HEK293T (cell line): ENCODE measurements around the gene CCNYL1.
"Not testable (repeated sequence)": the region's sequence is repeated elsewhere in the genome, so short reads cannot be mapped to it uniquely, and the experiment has no call there.

ENCODE experiments used
- CTCF ChIA-PET: fragments of 350-600 bp; formaldehyde crosslinking; extraction: SDS; loops from one replicate; lab custom pipeline; 2021; ENCODE audit warnings: antibody characterized with exemption, inconsistent platforms; lab: Yijun Ruan, JAX
- POLR2A ChIA-PET: fragments of 350-600 bp; formaldehyde crosslinking; extraction: SDS; loops from one replicate; lab custom pipeline; 2020; ENCODE audit warnings: antibody characterized with exemption, inconsistent platforms; lab: Yijun Ruan, JAX
- DNase-seq: peaks from one replicate; pipeline ENCODE4 v3.0.0; 2012; ENCODE audit warnings: mixed read lengths; ENCODE audit errors: extremely low spot score
- ARNT ChIP-seq: fragments of 450-650 bp; IDR thresholded peaks from 2 replicates; pipeline ENCODE4 v1.6.1; 2017; ENCODE audit warnings: mild to moderate bottlenecking
- BHLHE40 ChIP-seq: fragments of 450-650 bp; IDR thresholded peaks from 2 replicates; pipeline ENCODE4 v1.6.1; 2016; ENCODE audit warnings: mild to moderate bottlenecking, moderate library complexity, borderline replicate concordance
- CTBP1 ChIP-seq: fragments of 450-650 bp; IDR thresholded peaks from 2 replicates; pipeline ENCODE4 v1.6.1; 2016; ENCODE audit warnings: borderline replicate concordance
- ELF4 ChIP-seq: fragments of 450-650 bp; IDR thresholded peaks from 2 replicates; pipeline ENCODE4 v1.6.1; 2017; ENCODE audit warnings: antibody characterized with exemption
- FOXA1 ChIP-seq: fragments of 450-650 bp; IDR thresholded peaks from 2 replicates; pipeline ENCODE4 v1.6.1; 2016; ENCODE audit warnings: mild to moderate bottlenecking
- FOXK2 ChIP-seq: fragments of 450-650 bp; IDR thresholded peaks from 2 replicates; pipeline ENCODE4 v1.6.1; 2016; ENCODE audit warnings: mild to moderate bottlenecking
- FOXM1 ChIP-seq: fragments of 450-650 bp; IDR thresholded peaks from 2 replicates; pipeline ENCODE4 v1.6.1; 2017; ENCODE audit warnings: mild to moderate bottlenecking, borderline replicate concordance
- HDGF ChIP-seq: fragments of 450-650 bp; IDR thresholded peaks from 2 replicates; pipeline ENCODE4 v1.6.1; 2017; ENCODE audit warnings: antibody characterized with exemption, borderline replicate concordance
- L3MBTL2 ChIP-seq: fragments of 450-650 bp; conservative IDR thresholded peaks from 2 replicates; pipeline ENCODE4 v1.6.1; 2016; ENCODE audit warnings: mild to moderate bottlenecking
- LEF1 ChIP-seq: fragments of 450-650 bp; IDR thresholded peaks from 2 replicates; pipeline ENCODE4 v1.6.1; 2017; ENCODE audit warnings: mild to moderate bottlenecking, borderline replicate concordance
- NFRKB ChIP-seq: fragments of 450-650 bp; IDR thresholded peaks from 2 replicates; pipeline ENCODE4 v1.6.1; 2016; ENCODE audit warnings: mild to moderate bottlenecking, moderate library complexity
- SP1 ChIP-seq: fragments of 450-650 bp; IDR thresholded peaks from 2 replicates; pipeline ENCODE4 v1.6.1; 2017
- SUZ12 ChIP-seq: fragments of 450-650 bp; IDR thresholded peaks from 2 replicates; pipeline ENCODE4 v1.6.1; 2016; ENCODE audit warnings: mild to moderate bottlenecking
- TARDBP ChIP-seq: fragments of 450-650 bp; IDR thresholded peaks from 2 replicates; pipeline ENCODE4 v1.6.1; 2016
- ZNF384 ChIP-seq: fragments of 450-650 bp; IDR thresholded peaks from 2 replicates; pipeline ENCODE4 v1.6.1; 2016
- TF ChIP-seq, protein P1 (sequence below): fragments of 450-650 bp; IDR thresholded peaks from 2 replicates; pipeline ENCODE4 v1.6.1; 2016

Gene CCNYL1

DNA sequence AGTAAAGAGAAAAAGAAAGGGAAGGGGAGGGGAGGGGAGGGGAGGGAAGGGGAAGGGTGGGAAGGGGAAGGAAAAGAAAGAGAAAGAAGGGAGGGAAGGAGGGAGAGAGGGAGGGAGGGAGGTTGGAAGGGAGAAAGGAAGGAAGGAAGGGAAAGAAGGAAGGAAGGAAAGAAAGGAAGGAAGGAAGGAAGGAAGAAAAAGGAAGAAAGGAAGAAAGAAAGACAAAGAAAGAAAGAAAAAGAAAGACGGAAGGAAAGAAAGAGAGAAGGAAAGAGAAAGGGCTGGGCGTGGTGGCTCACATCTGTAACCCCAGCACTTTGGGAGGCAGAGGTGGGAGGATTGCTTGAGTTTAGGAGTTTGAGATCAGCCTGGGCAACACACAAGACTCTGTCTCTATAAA is 24.6 kb upstream of the CCNYL1 start:
- TF ChIP-seq SUZ12 (no peak), NFRKB (no peak), TARDBP (no peak), SP1 (no peak), LEF1 (no peak), CTBP1 (no peak), FOXK2 (no peak), ZNF384 (no peak), ELF4 (no peak), ARNT (no peak), FOXM1 (no peak), BHLHE40 (no peak), HDGF (no peak), L3MBTL2 (no peak), FOXA1 (no peak)
- TF ChIP-seq, protein P1, sequence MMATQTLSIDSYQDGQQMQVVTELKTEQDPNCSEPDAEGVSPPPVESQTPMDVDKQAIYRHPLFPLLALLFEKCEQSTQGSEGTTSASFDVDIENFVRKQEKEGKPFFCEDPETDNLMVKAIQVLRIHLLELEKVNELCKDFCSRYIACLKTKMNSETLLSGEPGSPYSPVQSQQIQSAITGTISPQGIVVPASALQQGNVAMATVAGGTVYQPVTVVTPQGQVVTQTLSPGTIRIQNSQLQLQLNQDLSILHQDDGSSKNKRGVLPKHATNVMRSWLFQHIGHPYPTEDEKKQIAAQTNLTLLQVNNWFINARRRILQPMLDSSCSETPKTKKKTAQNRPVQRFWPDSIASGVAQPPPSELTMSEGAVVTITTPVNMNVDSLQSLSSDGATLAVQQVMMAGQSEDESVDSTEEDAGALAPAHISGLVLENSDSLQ: no peak
- DNase-seq: no peak
- ChIA-PET POLR2A (interaction anchor here (1.4 kb wide), 2 partner anchors 24 to 62 kb away, joined by 3 to 4 read pairs; partner anchors contain the start of genes CCNYL1 and METTL21A), CTCF (no interaction called here)

DNA sequence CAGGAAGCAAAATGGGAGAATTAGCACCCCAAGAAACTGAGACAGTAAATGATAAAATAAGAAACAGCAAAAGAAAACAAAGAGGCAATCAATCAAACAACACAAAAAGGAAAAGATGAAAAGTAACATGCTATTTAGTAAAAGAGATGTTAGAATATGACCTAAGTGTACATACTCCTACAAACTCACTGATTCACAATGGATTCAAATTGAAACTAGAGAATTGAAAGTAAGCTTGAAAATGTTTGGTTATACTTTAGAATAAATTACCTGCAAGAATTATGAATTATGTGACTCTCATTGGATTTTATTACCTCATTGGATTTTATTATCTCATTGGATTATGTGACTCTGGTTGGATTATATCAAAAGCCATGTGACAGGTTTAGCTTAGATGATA is 22.8 kb upstream of the CCNYL1 start:
- POLR2A ChIA-PET: no interaction called here
- TF ChIP-seq, protein P1: peak; percentile 13; the same call in 1 of the 2 replicates
- no peak for TF ChIP-seq BHLHE40
- CTCF ChIA-PET: no interaction called here
- no peak for DNase-seq

DNA sequence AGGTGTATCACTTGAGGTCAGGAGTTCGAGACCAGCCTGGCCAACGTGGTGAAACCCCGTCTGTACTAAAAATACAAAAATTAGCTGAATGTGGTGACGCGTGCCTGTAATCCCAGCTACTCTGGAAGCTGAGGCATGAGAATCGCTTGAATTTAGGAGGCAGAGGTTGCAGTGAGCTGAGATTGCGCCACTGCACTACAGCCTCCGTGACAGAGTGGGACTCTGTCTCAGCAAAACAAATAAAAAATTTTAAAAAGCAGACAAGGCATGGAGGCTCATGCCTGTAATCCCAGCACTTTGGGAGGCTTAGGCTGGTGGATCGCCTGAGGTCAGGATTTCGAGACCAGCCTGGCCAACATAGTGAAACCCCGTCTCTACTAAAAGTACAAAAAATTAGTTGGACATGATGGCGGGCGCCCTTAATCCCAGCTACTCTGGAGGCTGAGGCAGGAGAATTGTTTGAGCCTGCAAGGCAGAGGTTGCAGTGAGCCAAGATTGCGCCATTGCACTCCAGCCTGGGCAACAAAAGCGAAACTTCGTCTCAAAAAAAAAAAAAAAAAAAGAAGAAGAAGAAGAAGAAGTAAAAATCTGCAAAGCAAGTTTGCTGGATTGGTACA is 20.5 kb upstream of the CCNYL1 start:
- DNase-seq: not testable (repeated sequence)
- ChIA-PET CTCF (interaction anchor here (1.2 to 2.0 kb wide), 2 partner anchors 13 to 16 kb away, joined by 3 to 13 read pairs; no protein-coding TSS in a partner anchor), POLR2A (interaction anchor here (0.8 kb wide), 1 partner anchor 21 kb away, joined by 3 read pairs; the partner anchor contains the start of gene CCNYL1)

DNA sequence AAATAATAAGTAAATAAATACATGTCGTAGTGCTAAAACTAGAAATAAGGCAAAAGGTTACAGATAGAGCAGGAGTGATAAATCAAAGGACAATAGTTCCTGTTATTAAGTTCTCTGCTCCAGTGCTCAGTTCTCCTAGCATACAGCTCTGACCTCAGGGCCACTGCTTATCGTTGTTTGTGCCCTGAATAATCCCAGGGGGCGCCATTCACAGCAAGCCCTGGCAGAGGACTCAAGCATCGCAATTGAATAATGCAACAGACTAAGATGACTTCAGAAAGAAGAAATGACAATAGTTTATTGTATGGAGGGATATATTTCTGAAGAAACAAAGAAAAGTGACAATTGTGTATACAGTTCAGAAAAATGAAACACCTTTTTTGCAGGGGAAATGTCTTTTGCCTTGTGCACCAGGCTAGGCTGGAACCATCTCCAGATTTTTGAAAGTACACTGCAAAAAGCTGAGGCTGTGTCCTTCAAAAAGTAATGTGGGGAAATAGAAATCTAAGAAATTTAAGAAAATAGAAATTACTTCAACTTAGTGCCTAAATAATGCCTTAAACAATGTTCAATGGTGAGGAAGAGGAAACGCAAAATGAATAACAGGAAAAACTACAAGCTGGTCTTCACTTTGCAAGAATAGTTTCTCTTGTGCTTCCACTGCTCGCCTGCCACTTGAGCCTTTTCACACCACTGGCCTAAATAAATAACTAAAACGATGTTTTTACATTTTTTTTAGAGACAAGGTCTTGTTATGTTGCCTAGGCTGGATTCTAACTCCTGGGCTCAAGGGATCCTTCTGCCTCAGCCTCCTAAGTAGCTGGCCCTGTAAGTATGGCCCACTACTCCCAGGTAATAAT is 19.0 kb upstream of the CCNYL1 start:
- CTCF ChIA-PET: interaction anchor here (0.6 to 2.0 kb wide), 14 partner anchors 9 to 632 kb away, joined by 3 to 13 read pairs (median 4); partner anchors contain the start of gene CCNYL1
- POLR2A ChIA-PET: interaction anchor here (1.8 kb wide), 1 partner anchor 67 kb away, joined by 8 read pairs; the partner anchor contains the start of gene METTL21A
- TF ChIP-seq FOXA1 (no peak), CTBP1 (no peak), ELF4 (no peak), HDGF (no peak), FOXK2 (no peak), LEF1 (no peak), SUZ12 (no peak), ARNT (no peak), NFRKB (no peak)
- peak; percentile 61 for DNase-seq

DNA sequence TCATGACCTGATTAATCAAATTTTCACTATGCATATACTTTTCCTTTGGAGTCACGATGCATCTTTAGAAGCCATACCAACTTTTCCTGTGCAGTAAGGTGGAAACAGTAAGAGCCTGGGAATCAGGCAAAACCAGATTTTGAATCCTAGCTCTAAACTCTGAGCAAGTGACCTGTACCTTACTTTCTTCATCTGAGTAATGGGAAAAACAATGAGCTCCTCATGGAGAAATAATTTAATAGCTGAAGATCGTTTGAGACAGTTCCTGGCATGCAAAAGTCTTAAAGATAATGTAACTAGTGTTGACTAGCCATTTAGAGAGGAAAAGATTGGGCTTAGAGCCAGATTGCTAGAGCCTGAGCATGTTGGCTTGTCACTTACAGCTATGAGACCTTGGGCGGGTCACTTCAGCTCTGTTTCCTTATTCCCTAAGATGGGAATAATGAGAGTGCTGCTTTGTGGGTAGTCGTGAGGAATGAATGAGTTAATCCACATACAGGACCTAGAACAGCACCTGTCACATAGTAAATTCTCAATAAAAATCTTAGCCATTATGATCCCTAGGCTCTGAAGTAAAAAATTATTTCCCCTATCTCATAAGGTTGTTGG is 17.7 kb upstream of the CCNYL1 start:
- POLR2A ChIA-PET: interaction anchor here (1.8 kb wide), 1 partner anchor 68 kb away, joined by 8 read pairs; the partner anchor contains the start of gene METTL21A
- TF ChIP-seq HDGF (no peak), SP1 (no peak), BHLHE40 (no peak), L3MBTL2 (no peak), ELF4 (no peak), CTBP1 (no peak), FOXK2 (no peak), ZNF384 (no peak), LEF1 (no peak), FOXA1 (no peak), FOXM1 (no peak), SUZ12 (no peak), NFRKB (no peak), TARDBP (no peak), ARNT (no peak)
- TF ChIP-seq, protein P1: no peak

DNA sequence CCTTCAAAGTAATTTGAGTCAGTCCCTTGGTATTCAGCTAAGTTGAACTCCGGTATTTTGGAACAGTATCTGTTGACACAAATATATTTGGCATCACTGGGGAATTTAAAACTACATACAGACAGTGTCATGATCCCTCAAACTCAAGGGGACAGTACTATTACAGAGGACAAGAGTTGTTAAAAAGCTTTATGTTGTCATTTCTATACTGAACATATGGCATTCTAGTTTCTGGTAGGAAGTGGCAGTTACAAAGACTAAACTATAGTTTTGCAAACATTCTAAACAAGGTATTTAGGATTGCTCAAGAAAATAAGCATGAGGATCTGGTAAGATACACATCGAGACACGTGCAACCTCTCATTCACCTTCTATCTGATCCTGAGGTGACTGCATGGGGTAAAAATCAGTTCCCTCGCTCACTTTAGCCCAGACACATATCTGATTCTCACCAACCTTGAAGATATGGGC is 16.6 kb upstream of the CCNYL1 start:
- ChIA-PET CTCF (no interaction called here), POLR2A (no interaction called here)
- no peak for TF ChIP-seq LEF1
- no peak for TF ChIP-seq TARDBP
- TF ChIP-seq, protein P1: no peak
- no peak for TF ChIP-seq BHLHE40
- TF ChIP-seq ZNF384: no peak
- no peak for TF ChIP-seq CTBP1
- TF ChIP-seq HDGF: no peak
- TF ChIP-seq FOXM1: no peak
- TF ChIP-seq ELF4: no peak
- TF ChIP-seq ARNT: no peak
- TF ChIP-seq SUZ12: no peak
- no peak for TF ChIP-seq L3MBTL2
- no peak for TF ChIP-seq FOXK2
- no peak for TF ChIP-seq FOXA1
- TF ChIP-seq SP1: no peak
- DNase-seq: no peak

More for the DNA sequence above, 17.7 kb upstream of the CCNYL1 start:
- no peak for DNase-seq
- CTCF ChIA-PET: interaction anchor here (0.6 to 1.7 kb wide), 2 partner anchors 18 to 58 kb away, joined by 3 to 7 read pairs; partner anchors contain the start of gene CCNYL1
